GM19438 (cell line): ENCODE results near the gene BSCL2.
"Not testable (repeated sequence)": the region's sequence is repeated elsewhere in the genome, so short reads cannot be mapped to it uniquely, and the experiment has no call there.

Source experiments
- ATAC-seq: cut with Tn5 transposase; IDR thresholded peaks from one replicate; pipeline ENCODE4 v1.9.1; 2021; ENCODE audit warnings: low read depth; ENCODE audit not compliant: unreplicated experiment

Gene BSCL2

DNA sequence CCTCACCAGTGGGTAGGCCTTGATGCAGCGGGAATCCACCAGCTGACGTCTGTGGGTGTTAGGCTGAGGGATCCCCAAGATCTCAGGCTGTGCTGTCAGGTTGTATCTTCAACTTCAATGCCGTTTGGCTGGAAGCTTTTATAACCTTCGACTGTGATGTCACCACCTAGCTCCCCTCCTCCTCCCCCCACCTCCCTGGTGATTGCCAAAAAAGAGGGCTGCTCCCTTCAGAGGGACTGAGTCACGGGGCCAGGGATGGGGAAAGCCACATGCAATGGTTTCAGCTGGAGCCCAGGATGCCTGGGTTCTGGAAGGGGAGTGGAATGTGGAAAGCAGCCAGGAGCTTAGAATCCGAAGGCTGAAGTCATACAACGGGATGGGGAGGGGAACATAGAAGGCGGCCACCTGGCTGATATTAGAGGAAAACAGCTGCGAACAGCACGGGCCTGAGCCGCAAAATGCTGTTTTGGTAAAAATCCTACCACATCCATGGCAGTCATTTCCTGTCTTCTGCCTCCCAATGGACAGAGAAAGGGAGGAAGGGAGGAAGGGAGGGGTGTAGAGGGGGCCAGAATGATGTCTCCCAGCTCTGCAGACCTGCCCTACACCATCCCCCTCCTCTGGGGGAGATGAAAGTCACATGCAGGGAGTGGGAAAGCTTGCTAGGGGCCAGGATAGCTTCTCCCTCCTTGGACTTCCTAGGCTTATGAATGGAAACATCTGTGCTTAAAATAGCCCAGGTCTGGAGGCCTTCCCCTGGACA is 17.6 kb downstream of the BSCL2 start, which contains the start of gene LRRN4CL:
Gene LRRN4CL (minus strand): TSS at position 110 of the 763 bp plus-strand sequence. CDS start 1,022 bp downstream, outside the sequence.
- no peak for ATAC-seq

DNA sequence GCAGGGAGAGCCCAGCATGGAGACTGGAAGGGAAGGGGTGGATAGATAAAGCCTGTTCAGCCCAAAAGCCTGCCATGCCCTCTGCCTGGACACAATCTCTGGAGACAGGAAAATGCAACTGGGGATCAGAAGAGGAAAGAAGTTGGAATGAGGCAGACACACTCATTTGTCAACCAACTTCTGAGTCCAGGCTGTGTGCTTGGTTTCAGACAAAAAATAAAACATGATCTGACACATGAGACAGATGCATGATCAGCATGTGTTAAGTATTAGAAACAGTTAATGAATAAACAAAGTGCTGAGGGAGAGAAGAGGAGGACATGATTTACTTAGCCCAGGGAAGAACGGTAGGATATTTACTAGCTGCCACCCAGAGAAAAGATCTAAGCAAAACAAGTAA is 18.7 kb downstream of the BSCL2 start:
- no peak for ATAC-seq

- no peak for ATAC-seq
These were observed 19.5 kb downstream of the BSCL2 start for GRCh38 chr11:62687508-62688396.

DNA sequence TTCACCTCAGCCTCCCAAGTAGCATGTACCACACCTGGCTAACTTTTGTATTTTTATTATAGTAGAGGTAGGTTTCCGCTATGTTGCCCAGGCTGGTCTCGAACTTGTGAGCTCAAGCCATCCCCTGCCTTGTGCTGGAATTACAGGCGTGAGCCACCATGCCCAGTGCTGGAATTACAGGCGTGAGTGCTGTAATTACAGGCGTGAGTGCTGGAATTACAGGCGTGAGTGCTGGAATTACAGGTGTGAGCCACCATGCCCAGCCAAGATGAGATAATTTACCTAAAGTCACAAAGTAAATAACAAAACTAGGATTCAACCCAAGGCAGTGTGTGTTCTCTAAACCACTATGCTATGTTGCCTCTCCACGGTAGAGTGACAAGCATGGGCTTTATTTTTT is 24.7 kb downstream of the BSCL2 start:
- ATAC-seq: no peak

- ATAC-seq: no peak
These were observed 26.4 kb downstream of the BSCL2 start for GRCh38 chr11:62680825-62681240.

DNA sequence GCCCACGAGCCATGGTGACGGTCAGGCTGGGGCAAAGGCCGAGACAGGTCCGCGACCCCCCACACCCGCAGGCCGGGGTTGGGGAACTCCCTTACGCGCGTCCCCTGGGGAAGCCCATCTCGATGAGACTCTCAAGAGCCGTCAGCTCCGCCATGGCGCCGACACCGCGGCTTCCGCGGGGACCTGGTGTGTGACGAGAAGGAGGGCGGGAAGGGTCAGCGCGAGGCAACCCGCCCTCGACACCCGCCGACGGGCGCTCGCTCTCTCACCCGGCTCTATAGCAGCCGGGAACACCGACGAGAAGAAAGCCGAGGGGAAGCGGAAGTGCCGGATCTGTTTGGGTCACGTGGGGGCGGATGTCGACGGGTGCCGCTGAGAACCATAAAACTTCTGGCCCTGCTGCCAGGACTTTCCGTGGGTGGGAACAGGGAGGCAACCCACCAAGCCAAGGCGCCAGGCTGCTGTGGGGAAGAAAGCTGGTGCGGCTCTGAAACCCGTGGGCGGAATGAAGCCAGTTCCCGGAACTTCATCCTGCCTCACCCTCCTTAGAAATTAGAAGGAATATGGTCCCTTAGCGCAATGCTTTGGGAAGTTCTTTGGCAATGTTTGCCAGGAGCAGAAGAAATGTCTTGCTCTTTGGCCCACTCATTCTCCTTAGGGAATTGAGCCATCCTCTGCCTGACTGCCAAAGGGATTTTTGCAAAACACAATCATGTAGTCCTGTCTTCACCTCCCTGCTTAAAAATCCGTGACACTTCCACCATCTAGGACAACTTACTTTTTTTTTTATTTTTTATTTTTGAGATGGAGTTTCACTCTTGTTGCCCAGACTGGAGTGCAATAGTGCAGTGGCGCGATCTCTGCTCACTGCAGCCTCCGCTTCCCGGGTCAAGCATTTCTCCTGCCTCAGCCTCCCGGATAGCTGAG is 28.2 kb downstream of the BSCL2 start, which contains the start of gene UBXN1:
Gene UBXN1 (minus strand): TSS at position 304 of the 927 bp plus-strand sequence. CDS start 150 bp downstream, at position 154.
- peak; percentile 73 for ATAC-seq

DNA sequence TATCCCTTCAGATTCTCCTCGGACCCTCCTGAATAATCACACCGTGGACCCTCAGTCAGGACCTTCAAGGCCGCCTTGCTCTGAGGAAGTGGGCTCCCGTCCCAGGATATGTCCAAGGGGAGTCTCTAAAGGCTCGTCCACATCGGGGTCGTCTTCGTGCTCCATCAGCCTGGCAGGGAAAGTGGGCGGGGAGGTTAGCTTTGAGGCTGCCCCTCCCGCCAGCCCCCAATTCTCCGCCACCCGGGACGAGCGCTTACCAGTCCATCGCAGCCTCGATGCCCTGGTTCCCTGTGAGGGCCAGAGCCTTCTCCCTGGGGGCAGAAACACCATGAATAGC is 28.8 kb downstream of the BSCL2 start:
- ATAC-seq: no peak

- ATAC-seq: no peak
These were observed 29.5 kb downstream of the BSCL2 start for GRCh38 chr11:62677714-62678113.

DNA sequence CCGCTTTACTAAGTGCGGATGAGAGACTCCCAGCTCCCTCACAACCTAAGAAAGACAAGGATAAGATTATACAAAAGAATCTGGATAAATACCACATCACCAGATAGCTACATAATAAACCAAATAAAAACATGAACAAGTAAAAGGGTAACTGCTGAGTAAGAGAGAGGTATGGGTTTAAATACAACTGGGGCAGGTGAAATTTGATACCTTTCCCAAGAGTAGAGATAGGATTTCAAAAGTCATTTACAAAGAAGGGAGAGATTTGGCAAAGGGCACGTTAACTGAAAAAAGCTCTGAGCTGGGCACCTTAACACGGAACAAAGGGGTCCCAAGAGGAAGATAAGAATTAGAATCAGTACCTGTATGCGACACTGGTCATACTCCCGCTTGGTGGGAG is 30.1 kb downstream of the BSCL2 start:
- no peak for ATAC-seq

DNA sequence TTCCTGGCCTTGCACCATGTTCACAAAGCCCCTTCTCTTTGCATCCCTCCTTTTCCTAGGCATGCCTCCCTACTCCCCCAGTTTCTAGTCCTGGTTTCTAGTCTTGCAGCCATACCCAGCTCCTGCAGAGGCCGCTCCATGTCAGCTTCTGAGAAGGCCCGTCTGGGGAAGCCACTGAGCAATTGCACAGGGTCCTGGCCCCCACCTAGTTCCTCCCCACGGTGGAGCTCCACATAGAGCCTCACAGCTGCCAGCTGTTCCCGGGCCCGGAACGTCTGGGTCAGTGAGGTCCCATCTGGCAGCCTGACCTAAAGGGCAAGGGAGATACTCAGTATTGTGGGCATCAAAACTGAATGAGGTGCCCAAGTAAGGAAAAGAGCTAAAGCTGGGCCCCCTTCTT is 30.5 kb downstream of the BSCL2 start:
- ATAC-seq: no peak

DNA sequence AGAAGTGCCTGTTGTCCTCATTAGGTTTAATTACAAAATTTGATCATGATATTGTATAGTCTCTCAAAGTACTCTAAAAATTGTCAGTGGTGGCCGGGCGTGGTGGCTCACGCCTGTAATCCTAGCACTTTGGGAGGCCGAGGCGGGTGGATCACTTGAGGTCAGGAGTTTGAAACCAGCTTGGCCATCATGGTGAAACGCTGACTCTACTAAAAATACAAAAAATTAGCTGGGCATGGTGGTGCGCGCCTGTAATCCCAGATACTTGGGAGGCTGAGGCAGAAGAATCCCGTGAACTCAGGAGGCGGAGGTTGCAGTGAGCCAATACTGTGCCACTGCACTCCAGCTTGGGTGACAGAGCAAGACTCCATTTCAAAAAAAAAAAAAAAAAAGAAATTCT is 31.8 kb downstream of the BSCL2 start:
- not testable (repeated sequence) for ATAC-seq

GRCh38 chr11:62673196-62673525 is 34.1 kb downstream of the BSCL2 start:
- ATAC-seq: no peak

DNA sequence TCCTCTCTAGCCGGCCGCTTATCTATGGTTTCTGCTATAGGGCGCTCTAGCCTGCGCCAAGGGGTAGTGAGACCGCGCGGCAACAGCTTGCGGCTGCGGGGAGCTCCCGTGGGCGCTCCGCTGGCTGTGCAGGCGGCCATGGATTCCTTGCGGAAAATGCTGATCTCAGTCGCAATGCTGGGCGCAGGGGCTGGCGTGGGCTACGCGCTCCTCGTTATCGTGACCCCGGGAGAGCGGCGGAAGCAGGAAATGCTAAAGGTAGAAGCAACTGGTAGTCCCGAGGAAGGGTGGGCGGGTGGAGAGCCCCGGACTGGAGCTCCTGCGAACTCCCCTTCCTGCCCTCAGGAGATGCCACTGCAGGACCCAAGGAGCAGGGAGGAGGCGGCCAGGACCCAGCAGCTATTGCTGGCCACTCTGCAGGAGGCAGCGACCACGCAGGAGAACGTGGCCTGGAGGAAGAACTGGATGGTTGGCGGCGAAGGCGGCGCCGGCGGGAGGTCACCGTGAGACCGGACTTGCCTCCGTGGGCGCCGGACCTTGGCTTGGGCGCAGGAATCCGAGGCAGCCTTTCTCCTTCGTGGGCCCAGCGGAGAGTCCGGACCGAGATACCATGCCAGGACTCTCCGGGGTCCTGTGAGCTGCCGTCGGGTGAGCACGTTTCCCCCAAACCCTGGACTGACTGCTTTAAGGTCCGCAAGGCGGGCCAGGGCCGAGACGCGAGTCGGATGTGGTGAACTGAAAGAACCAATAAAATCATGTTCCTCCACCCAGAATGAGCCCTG is 35.4 kb downstream of the BSCL2 start, which contains the start of the genes LBHD1 and UQCC3:
Gene LBHD1 (minus strand): TSS at position 660 of the 782 bp plus-strand sequence. CDS start 2,236 bp downstream, outside the sequence.
Gene UQCC3 (plus strand): TSS at position 66 of the 782 bp plus-strand sequence. CDS start 73 bp downstream, at position 139.
- ATAC-seq: peak; percentile 45

DNA sequence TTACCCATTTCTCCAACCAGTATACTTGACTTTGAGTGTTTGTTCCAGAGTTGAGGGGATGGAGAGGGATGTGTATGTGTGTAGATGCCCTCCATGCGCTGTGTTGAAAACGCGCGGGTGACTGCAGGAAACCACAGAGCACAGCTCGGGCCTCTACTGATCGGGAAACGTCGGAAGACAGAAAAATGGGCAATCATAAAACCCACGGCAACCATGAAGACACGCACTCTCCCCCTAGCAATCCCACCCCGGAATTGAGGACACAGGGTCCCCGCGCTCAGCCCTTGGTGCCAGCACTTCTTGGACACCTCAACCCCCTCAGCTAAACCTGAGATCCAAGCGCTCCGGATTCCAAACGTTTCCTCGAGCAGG is 36.0 kb downstream of the BSCL2 start:
- peak; percentile 5 for ATAC-seq

DNA sequence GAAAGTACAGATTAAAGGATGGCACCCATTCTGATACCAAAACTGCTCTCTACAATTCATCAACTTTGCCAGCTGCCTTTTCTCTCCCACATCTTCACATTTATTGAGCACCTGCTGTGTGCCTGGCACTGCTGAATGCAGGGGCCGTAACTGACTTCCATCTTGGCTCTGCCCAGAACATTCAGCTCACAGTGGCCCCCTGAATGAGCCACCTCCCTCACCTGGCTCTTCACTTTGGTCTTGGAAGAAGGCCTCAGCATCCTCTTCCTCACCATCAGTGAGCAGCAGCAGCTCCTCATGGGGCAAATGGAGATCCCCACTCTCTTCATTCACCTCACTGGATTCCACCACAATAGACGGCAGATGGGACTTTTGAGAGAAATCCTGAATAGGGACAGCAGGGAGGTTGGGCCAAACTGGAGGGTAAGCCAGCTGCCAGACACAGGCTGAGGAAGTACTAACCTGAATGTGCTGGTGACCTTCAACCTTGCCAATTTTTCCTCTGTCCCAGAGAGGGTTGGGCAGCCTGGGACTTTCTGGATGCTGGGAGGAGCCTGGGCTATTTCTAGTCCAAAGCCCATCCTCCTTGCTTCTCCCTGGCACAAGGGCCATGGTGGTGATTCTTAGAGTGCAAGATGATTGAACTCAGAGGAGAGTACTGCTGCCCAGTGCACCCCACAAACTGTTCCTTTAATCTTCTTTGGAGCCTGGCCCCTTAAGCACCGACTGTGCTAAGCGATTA is 37.6 kb downstream of the BSCL2 start:
- ATAC-seq: no peak

- no peak for ATAC-seq
These were observed 39.8 kb downstream of the BSCL2 start for GRCh38 chr11:62667460-62667859.

- no peak for ATAC-seq
These were observed 40.8 kb downstream of the BSCL2 start for GRCh38 chr11:62666259-62666926.

DNA sequence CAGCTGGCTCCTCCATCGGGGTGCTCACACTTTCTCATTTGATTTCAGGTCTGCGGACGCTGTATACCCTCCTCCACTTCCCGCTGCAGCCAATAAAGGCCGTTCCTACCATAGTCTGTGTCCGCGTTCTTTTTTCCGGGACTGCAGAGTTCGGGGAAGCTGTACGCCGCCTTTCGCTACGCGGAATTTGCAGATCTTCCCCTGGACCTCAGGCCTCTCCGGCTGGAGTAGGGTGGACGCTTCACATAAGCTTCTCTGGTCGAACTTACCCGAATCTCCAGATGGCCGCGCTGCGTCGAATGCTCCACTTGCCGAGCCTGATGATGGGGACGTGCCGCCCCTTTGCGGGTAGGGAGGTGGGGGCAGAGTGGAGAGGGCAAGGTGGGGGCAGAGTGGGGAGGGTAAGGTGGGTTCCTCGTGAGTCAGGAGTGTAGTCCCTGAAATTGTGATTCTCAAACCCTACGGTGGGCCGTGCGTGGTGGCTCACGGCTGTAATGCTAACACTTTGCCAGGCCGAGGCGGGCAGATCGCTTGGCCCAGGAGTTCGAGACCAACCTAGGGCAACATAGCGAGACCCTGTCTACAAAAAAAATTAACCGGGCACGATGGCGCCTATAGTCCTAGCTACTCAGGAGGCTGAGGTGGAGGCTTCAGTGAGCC is 41.5 kb downstream of the BSCL2 start:
- peak; percentile 18 for ATAC-seq
